Neural cell (in vitro differentiated cells): ENCODE measurements around the gene DGKZ. TPM values are rescaled to one million over a fixed set of nuclear protein-coding genes. Genes with fewer than 3 reads are reported as not detected.

Experiments
- H2AFZ ChIP-seq: fragments of 200-600, 300-800 bp; sonication (generic), shearing (Covaris generic); 2 replicates; pipeline ENCODE4 v1.6.0; 2014; ENCODE audit warnings: low read depth, mild to moderate bottlenecking, antibody characterized with exemption, low read length, moderate library complexity
- H3F3A ChIP-seq: fragments of 200-600 bp; shearing (Covaris generic); 2 replicates; pipeline ENCODE4 v1.6.1; 2016; ENCODE audit warnings: mild to moderate bottlenecking, moderate library complexity, mixed read lengths, antibody characterized with exemption, low read length; ENCODE audit not compliant: insufficient read depth, poor library complexity, severe bottlenecking
- H3K27ac ChIP-seq: fragments of 200-600, 300-800 bp; sonication (generic), shearing (Covaris generic); 2 replicates; pipeline ENCODE4 v1.5.1; 2014; ENCODE audit warnings: mild to moderate bottlenecking, low read length, moderate library complexity
- H3K27me3 ChIP-seq: fragments of 300-800, 200-600 bp; sonication (generic), shearing (Covaris generic); 2 replicates; pipeline ENCODE4 v1.6.0; 2014; ENCODE audit warnings: mild to moderate bottlenecking, low read depth, low read length, moderate library complexity; ENCODE audit not compliant: insufficient read depth
- H3K36me3 ChIP-seq: fragments of 300-800, 200-600 bp; sonication (generic), shearing (Covaris generic); 2 replicates; pipeline ENCODE4 v1.5.1; 2014; ENCODE audit warnings: mild to moderate bottlenecking, antibody characterized with exemption, low read length, moderate library complexity; ENCODE audit not compliant: insufficient read depth
- H3K4me2 ChIP-seq: fragments of 300-800, 200-600 bp; sonication (generic), shearing (Covaris generic); 2 replicates; pipeline ENCODE4 v1.6.0; 2014; ENCODE audit warnings: mild to moderate bottlenecking, low read length
- H3K4me3 ChIP-seq: fragments of 300-800, 200-600 bp; sonication (generic), shearing (Covaris generic); 2 replicates; pipeline ENCODE4 v1.5.1; 2014; ENCODE audit warnings: mild to moderate bottlenecking, low read length, moderate library complexity
- H3K79me2 ChIP-seq: fragments of 200-600 bp; shearing (Covaris generic); replicated peaks from 2 replicates; pipeline ENCODE4 v1.6.0; 2014; ENCODE audit warnings: mild to moderate bottlenecking, low read length, moderate library complexity; ENCODE audit not compliant: insufficient read depth
- H3K9ac ChIP-seq: fragments of 300-800, 200-600 bp; sonication (generic), shearing (Covaris generic); 2 replicates; pipeline ENCODE4 v1.6.1; 2016; ENCODE audit warnings: mild to moderate bottlenecking, low read length, mixed read lengths
- H3K9me2 ChIP-seq: fragments of 200-600 bp; shearing (Covaris generic); 2 replicates; pipeline ENCODE4 v1.6.1; 2016; ENCODE audit warnings: mild to moderate bottlenecking, low read length, mixed read lengths; ENCODE audit not compliant: insufficient read depth
- H3K9me3 ChIP-seq: fragments of 200-600, 300-800 bp; sonication (generic), shearing (Covaris generic); 2 replicates; pipeline ENCODE4 v1.6.1; 2016; ENCODE audit warnings: mild to moderate bottlenecking, mixed run types, low read length, moderate library complexity, mixed read lengths
- H4K20me1 ChIP-seq: fragments of 200-600 bp; shearing (Covaris generic); 2 replicates; pipeline ENCODE4 v1.6.1; 2016; ENCODE audit warnings: mild to moderate bottlenecking, mixed run types; ENCODE audit not compliant: insufficient read depth
- EP300 ChIP-seq: fragments of 450-650 bp; conservative IDR thresholded peaks from 2 replicates; pipeline ENCODE4 v1.6.1; 2014; ENCODE audit warnings: antibody characterized with exemption, mild to moderate bottlenecking, moderate library complexity; ENCODE audit not compliant: poor library complexity, severe bottlenecking
- EZH2 ChIP-seq: fragments of 200-600, 300-800 bp; shearing (Covaris generic), sonication (generic); IDR thresholded peaks from 2 replicates; pipeline ENCODE4 v1.6.1; 2014; ENCODE audit warnings: antibody characterized with exemption, low read length, borderline replicate concordance, mild to moderate bottlenecking; ENCODE audit not compliant: insufficient read depth, poor library complexity, severe bottlenecking
- MXI1 ChIP-seq: fragments of 450-650 bp; conservative IDR thresholded peaks from 2 replicates; pipeline ENCODE4 v1.6.1; 2014; ENCODE audit warnings: antibody characterized with exemption, mild to moderate bottlenecking; ENCODE audit not compliant: poor library complexity, severe bottlenecking
- POLR2AphosphoS5 ChIP-seq: IDR thresholded peaks from 2 replicates; pipeline ENCODE4 v1.6.1; 2012
- RAD21 ChIP-seq: fragments of 450-650 bp; conservative IDR thresholded peaks from 2 replicates; pipeline ENCODE4 v1.6.1; 2014; ENCODE audit warnings: antibody characterized with exemption, mild to moderate bottlenecking, moderate library complexity
- SMC3 ChIP-seq: fragments of 450-650 bp; conservative IDR thresholded peaks from 2 replicates; pipeline ENCODE4 v1.6.1; 2014; ENCODE audit warnings: antibody characterized with exemption, mild to moderate bottlenecking, moderate library complexity; ENCODE audit not compliant: poor library complexity
- TAF1 ChIP-seq: IDR thresholded peaks from 2 replicates; pipeline ENCODE4 v1.6.1; 2012; ENCODE audit warnings: low read depth
- polyA plus RNA-seq: library from polyadenylated mRNA; depleted of rRNA; stranded (reverse); fragments of >200 nt; gene quantifications from 2 replicates; pipeline ENCODE4 v1.2.3, GENCODE V29; 2014
- TF ChIP-seq, protein P1 (sequence below): fragments of 450-650 bp; IDR thresholded peaks from 2 replicates; pipeline ENCODE4 v1.5.1; 2014; ENCODE audit warnings: antibody characterized with exemption, mild to moderate bottlenecking, moderate library complexity; ENCODE audit not compliant: poor library complexity, severe bottlenecking
- TF ChIP-seq, protein P2 (sequence below): IDR thresholded peaks from 2 replicates; pipeline ENCODE4 v1.6.1; 2012; ENCODE audit warnings: borderline replicate concordance

Gene DGKZ
- polyA plus RNA-seq, 1 donor from 2014 or later: 55.7 TPM

DNA sequence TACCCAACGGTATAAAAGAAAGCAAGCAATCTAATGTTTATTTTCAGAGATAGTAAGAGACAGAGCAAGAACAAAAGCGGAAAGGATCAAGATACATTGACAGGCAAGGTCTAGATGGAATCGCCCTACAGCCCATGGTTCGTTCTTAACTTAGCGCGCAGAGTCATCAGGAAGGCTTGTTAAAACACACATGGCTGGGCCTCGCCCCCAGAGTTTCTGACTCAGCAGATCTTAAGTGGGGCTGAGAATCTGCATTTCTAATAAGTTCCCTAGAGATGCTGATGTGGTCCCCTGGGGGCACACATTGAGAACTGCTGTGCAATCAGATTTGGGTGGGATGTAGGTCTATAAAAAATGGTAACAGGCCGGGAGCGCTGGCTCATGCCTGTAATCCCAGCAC lies 80.1 kb downstream of the DGKZ start:
- H3K9me3 ChIP-seq: no peaks in the 10 kb centered on the region
- H3F3A ChIP-seq: no peaks in the 10 kb centered on the region
- no peak overlapping the region for H3K4me2 ChIP-seq
- no peak overlapping the region for H3K27ac ChIP-seq
- no peaks in the 10 kb centered on the region for H4K20me1 ChIP-seq
- TF ChIP-seq MXI1 (no peak), EP300 (no peak), EZH2 (no peak), SMC3 (no peak), RAD21 (no peak), TAF1 (no peak), POLR2AphosphoS5 (no peak)
- TF ChIP-seq, protein P1, sequence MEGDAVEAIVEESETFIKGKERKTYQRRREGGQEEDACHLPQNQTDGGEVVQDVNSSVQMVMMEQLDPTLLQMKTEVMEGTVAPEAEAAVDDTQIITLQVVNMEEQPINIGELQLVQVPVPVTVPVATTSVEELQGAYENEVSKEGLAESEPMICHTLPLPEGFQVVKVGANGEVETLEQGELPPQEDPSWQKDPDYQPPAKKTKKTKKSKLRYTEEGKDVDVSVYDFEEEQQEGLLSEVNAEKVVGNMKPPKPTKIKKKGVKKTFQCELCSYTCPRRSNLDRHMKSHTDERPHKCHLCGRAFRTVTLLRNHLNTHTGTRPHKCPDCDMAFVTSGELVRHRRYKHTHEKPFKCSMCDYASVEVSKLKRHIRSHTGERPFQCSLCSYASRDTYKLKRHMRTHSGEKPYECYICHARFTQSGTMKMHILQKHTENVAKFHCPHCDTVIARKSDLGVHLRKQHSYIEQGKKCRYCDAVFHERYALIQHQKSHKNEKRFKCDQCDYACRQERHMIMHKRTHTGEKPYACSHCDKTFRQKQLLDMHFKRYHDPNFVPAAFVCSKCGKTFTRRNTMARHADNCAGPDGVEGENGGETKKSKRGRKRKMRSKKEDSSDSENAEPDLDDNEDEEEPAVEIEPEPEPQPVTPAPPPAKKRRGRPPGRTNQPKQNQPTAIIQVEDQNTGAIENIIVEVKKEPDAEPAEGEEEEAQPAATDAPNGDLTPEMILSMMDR: no peak
- TF ChIP-seq, protein P2, sequence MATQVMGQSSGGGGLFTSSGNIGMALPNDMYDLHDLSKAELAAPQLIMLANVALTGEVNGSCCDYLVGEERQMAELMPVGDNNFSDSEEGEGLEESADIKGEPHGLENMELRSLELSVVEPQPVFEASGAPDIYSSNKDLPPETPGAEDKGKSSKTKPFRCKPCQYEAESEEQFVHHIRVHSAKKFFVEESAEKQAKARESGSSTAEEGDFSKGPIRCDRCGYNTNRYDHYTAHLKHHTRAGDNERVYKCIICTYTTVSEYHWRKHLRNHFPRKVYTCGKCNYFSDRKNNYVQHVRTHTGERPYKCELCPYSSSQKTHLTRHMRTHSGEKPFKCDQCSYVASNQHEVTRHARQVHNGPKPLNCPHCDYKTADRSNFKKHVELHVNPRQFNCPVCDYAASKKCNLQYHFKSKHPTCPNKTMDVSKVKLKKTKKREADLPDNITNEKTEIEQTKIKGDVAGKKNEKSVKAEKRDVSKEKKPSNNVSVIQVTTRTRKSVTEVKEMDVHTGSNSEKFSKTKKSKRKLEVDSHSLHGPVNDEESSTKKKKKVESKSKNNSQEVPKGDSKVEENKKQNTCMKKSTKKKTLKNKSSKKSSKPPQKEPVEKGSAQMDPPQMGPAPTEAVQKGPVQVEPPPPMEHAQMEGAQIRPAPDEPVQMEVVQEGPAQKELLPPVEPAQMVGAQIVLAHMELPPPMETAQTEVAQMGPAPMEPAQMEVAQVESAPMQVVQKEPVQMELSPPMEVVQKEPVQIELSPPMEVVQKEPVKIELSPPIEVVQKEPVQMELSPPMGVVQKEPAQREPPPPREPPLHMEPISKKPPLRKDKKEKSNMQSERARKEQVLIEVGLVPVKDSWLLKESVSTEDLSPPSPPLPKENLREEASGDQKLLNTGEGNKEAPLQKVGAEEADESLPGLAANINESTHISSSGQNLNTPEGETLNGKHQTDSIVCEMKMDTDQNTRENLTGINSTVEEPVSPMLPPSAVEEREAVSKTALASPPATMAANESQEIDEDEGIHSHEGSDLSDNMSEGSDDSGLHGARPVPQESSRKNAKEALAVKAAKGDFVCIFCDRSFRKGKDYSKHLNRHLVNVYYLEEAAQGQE: no peak
- no peaks in the 10 kb centered on the region for H3K79me2 ChIP-seq
- no peak overlapping the region for H3K4me3 ChIP-seq
- no peaks in the 10 kb centered on the region for H3K9me2 ChIP-seq
- no peaks in the 10 kb centered on the region for H3K27me3 ChIP-seq
- no peaks in the 10 kb centered on the region for H3K36me3 ChIP-seq
- H2AFZ ChIP-seq: no peak overlapping the region
- H3K9ac ChIP-seq: no peak overlapping the region

DNA sequence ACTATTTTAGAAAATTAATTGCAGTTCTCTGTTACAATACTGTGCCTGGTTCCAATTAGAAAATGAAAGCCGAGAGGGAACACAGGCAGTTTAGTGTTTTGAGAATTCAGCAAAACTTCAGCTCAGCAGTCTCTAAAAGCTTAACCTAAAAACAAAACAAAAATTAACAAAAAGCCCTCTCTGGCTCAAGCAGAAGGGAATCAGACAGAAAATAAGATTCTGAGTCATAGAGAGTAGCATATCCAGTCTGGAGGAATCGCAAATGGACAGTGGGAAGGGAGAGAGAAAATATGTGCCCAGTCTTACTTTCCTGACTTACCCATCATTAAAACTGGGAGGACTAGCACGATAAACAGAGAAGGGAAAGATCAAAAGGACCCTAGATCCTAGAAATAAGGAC lies 82.5 kb downstream of the DGKZ start:
- H3K4me3 ChIP-seq: no peak overlapping the region
- no peaks in the 10 kb centered on the region for H3F3A ChIP-seq
- no peak for TF ChIP-seq RAD21
- no peak for TF ChIP-seq TAF1
- TF ChIP-seq MXI1: no peak
- TF ChIP-seq SMC3: no peak
- TF ChIP-seq POLR2AphosphoS5: no peak
- no peak for TF ChIP-seq EP300
- TF ChIP-seq, protein P1: no peak
- TF ChIP-seq EZH2: no peak
- TF ChIP-seq, protein P2: no peak
- no peaks in the 10 kb centered on the region for H3K79me2 ChIP-seq
- no peak overlapping the region for H3K9ac ChIP-seq
- no peak overlapping the region for H3K4me2 ChIP-seq
- H3K27me3 ChIP-seq: no peaks in the 10 kb centered on the region
- H3K9me2 ChIP-seq: no peaks in the 10 kb centered on the region
- no peaks in the 10 kb centered on the region for H3K9me3 ChIP-seq
- peaks cover 10% of the 10 kb centered on the region for H3K36me3 ChIP-seq
- H2AFZ ChIP-seq: no peak overlapping the region
- H4K20me1 ChIP-seq: no peaks in the 10 kb centered on the region
- no peak overlapping the region for H3K27ac ChIP-seq
